ENCODE results near the gene CRYBA2. TPM values are rescaled to one million over a fixed set of nuclear protein-coding genes. Genes with fewer than 3 reads are reported as not detected.

Gene CRYBA2
- total RNA-seq, 1 donor from 2014 or later: 0.49 TPM

DNA sequence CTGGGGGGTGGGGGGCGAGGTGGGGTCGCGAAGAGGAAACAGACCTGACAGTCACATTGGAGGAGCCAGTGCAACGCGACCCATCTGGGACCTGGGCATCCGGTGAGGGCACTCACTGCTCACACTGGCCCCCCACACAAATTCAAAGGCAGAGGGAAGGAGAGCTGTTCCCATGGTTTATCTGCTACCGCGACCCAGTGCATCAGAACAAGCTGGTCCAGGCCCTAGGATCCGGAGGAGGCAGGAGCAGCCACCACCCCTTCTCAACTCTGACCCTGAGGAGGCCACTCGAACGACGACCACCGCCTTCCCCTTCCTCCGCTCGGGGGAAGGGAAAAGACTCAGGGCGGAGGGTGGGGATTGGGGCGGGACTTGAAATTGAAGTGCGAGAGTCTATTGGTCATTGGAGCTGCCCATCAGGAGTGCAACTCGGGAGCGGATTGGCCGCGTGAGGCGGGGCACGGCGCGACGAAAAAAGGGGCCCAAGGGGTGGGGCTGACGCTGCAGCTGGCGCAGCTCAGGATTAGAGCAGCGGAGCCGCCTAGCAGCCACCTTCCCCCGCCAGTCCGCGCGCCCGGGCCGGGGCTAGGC lies 34.0 kb downstream of the CRYBA2 start, which contains the start of gene CDK5R2:
CDK5R2 (plus strand) TSS at position 526 of the 591 bp plus-strand sequence. CDS start 155 bp downstream, outside the sequence.
- peak within 1 kb of the TSS; percentile 93 for H3K4me3 Mint-ChIP-seq (ENCODE audit: unreplicated experiment)
- H3K9me3 Mint-ChIP-seq (ENCODE audit: unreplicated experiment): peaks cover 23% of the 10 kb centered on the region
- H3K27me3 Mint-ChIP-seq (ENCODE audit: unreplicated experiment): peaks cover 24% of the 10 kb centered on the region
- TF ChIP-seq, protein P1, sequence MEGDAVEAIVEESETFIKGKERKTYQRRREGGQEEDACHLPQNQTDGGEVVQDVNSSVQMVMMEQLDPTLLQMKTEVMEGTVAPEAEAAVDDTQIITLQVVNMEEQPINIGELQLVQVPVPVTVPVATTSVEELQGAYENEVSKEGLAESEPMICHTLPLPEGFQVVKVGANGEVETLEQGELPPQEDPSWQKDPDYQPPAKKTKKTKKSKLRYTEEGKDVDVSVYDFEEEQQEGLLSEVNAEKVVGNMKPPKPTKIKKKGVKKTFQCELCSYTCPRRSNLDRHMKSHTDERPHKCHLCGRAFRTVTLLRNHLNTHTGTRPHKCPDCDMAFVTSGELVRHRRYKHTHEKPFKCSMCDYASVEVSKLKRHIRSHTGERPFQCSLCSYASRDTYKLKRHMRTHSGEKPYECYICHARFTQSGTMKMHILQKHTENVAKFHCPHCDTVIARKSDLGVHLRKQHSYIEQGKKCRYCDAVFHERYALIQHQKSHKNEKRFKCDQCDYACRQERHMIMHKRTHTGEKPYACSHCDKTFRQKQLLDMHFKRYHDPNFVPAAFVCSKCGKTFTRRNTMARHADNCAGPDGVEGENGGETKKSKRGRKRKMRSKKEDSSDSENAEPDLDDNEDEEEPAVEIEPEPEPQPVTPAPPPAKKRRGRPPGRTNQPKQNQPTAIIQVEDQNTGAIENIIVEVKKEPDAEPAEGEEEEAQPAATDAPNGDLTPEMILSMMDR (IDR thresholded peaks at IDR 0.05; ENCODE audit: partially characterized antibody, unreplicated experiment): no peak
- DNase-seq: peak; percentile 96
- peaks cover 23% of the 10 kb centered on the region for H3K4me1 Mint-ChIP-seq (ENCODE audit: low read depth, unreplicated experiment)
- peak within 1 kb of the TSS; percentile 90 for H3K27ac Mint-ChIP-seq (ENCODE audit: unreplicated experiment)
- H3K36me3 Mint-ChIP-seq (ENCODE audit: unreplicated experiment): peaks cover 6% of the 10 kb centered on the region

DNA sequence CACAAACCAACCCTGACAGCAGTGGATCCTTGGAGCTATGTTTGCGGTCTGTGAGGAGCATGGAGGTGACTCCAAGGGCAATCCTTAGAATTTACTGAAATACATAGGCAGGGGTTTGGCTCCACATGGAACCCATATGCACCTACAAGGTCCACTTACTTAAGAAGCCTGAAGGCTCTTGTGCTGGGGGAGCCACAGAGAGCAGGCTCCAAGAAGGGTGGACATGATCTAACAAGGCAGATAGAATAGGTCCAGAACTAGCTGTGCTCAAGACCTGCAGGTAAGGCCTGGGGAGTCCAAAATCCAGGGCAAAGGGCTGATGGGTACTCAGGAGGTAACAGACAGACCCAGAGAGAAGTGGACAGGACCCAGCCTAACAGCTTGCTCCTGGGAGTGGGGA lies 34.9 kb downstream of the CRYBA2 start:
- TF ChIP-seq, protein P1 (IDR thresholded peaks at IDR 0.05; ENCODE audit: partially characterized antibody, unreplicated experiment): no peak
- Mint-ChIP-seq H3K36me3 (ENCODE audit: unreplicated experiment) (peaks cover 6% of the 10 kb centered on the region), H3K4me3 (ENCODE audit: unreplicated experiment) (peak overlapping the region; percentile 93), H3K27ac (ENCODE audit: unreplicated experiment) (no peak overlapping the region), H3K9me3 (ENCODE audit: unreplicated experiment) (peaks cover 21% of the 10 kb centered on the region), H3K4me1 (ENCODE audit: low read depth, unreplicated experiment) (peaks cover 13% of the 10 kb centered on the region), H3K27me3 (ENCODE audit: unreplicated experiment) (peaks cover 22% of the 10 kb centered on the region)
- DNase-seq: no peak

DNA sequence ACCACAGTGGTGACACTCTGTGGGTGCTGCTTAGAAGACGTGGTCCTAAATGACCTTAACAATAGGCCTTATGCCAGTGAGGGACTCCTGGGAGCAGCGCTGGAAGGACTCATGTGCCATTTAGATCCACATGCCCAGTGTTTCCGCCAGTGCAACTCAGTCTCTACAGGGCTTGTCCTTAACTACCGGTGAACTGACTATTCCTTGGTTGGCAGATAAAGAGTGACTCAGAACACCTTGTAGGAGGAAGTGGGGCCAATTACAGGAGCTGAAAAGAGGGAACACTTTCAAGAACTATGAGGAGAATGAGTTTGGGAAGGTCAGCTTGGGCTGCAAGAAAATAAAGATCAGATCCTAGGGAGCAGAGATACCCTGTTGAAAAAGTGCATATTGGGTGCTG lies 35.6 kb downstream of the CRYBA2 start:
- H3K9me3 Mint-ChIP-seq (ENCODE audit: unreplicated experiment): peaks cover 17% of the 10 kb centered on the region
- H3K27ac Mint-ChIP-seq (ENCODE audit: unreplicated experiment): no peak overlapping the region
- peaks cover 22% of the 10 kb centered on the region for H3K27me3 Mint-ChIP-seq (ENCODE audit: unreplicated experiment)
- H3K4me1 Mint-ChIP-seq (ENCODE audit: low read depth, unreplicated experiment): peaks cover 13% of the 10 kb centered on the region
- H3K4me3 Mint-ChIP-seq (ENCODE audit: unreplicated experiment): peak overlapping the region; percentile 78
- H3K36me3 Mint-ChIP-seq (ENCODE audit: unreplicated experiment): peaks cover 10% of the 10 kb centered on the region
- no peak for DNase-seq
- TF ChIP-seq, protein P1 (IDR thresholded peaks at IDR 0.05; ENCODE audit: partially characterized antibody, unreplicated experiment): no peak

DNA sequence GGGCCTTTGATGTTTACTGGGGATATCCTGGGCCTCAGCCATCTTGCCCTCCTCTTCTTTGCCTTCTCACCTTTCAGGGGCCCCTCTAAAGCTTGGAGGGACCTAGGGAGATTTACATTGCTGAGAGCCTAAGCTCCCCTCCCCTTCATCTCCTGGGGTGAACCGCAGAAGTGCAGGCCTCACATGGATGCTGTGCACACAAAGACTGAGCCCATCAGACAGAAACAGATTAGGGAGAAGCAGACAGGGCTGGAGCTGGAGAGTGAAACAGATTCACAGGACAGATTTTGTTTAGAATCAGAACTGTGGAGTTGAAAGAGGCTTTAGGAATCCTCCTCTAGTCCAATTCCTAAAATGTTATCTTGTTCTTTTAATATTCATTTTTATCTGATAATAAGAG lies 37.2 kb downstream of the CRYBA2 start:
- Mint-ChIP-seq H3K27ac (ENCODE audit: unreplicated experiment) (peak overlapping the region; percentile 68), H3K36me3 (ENCODE audit: unreplicated experiment) (peaks cover 11% of the 10 kb centered on the region), H3K4me3 (ENCODE audit: unreplicated experiment) (no peak overlapping the region), H3K4me1 (ENCODE audit: low read depth, unreplicated experiment) (peaks cover 10% of the 10 kb centered on the region), H3K9me3 (ENCODE audit: unreplicated experiment) (peaks cover 10% of the 10 kb centered on the region), H3K27me3 (ENCODE audit: unreplicated experiment) (peaks cover 19% of the 10 kb centered on the region)
- TF ChIP-seq, protein P1 (IDR thresholded peaks at IDR 0.05; ENCODE audit: partially characterized antibody, unreplicated experiment): no peak
- DNase-seq: no peak

DNA sequence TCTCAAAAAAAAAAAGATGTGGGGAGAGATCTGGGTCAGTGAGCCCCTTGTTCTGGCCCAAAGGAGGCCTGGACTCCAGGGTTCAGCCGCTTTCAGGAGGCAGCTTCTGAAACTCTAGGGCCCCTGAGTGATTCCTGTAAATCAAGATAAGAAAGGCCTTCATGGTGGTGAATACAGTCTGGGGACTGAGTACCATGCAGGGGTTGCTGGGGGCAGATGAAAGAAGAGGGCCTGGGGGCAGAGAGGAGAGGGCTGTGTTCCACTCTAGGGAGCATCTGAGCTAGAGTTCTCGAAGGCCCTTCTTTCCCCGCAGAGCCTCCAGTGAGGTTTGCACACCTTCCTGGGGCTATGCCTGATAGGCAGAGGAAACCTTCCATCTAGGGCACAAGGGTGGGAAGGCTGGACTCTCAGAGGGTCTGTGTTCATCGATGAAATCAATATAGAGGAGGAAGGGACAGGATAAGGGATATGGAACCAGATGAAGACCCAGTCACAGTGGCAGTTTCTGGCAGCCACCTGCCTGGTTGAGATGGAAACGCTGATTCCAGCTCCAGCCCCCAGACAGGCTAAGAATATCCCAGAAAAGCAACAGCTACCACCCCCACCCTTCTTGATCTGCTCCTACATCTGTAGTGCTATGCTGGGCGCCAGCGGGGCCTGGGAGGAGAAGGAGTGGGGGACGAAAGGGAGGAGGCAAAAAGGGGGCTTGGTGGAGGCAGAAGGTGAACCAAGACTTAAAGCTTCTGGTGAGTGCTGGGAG lies 38.5 kb downstream of the CRYBA2 start:
- Mint-ChIP-seq H3K4me1 (ENCODE audit: low read depth, unreplicated experiment) (peaks cover 10% of the 10 kb centered on the region), H3K9me3 (ENCODE audit: unreplicated experiment) (peaks cover 11% of the 10 kb centered on the region), H3K27ac (ENCODE audit: unreplicated experiment) (no peak overlapping the region), H3K4me3 (ENCODE audit: unreplicated experiment) (no peak overlapping the region), H3K27me3 (ENCODE audit: unreplicated experiment) (peaks cover 15% of the 10 kb centered on the region), H3K36me3 (ENCODE audit: unreplicated experiment) (peaks cover 9% of the 10 kb centered on the region)
- TF ChIP-seq, protein P1 (IDR thresholded peaks at IDR 0.05; ENCODE audit: partially characterized antibody, unreplicated experiment): no peak
- DNase-seq: no peak
